ENCODE measurements around the gene SYNJ1. TPM values are rescaled to one million over a fixed set of nuclear protein-coding genes. Genes with fewer than 3 reads are reported as not detected.

The SYNJ1 gene
- total and polyA plus RNA-seq, 10 of the 15 experiments (the other 5 are each of a cell fraction or from before 2014, with no cell fraction given), result 1.2 to 7.0 (median 3.5) TPM

DNA sequence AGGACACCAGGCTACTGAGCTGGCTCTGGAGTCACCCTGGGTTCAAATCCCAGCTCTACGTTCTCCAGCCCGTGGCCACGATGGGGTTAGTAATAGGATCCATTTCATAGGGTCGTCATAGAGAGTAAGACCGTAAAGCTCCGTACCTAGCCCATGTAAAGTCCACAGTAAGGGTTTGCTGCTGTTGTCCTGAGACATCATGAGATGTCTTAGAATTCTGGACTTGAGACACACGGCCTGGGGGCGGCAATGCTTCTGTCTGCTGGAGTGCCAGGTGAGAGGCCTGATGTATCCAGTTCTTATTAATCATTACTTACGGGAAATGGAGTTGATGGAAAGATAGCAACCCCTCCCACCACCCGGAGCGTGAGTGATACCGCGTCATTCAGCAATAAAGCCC lies 146.1 kb downstream of the SYNJ1 start:
- TF ChIP-seq JUND (IDR thresholded peaks at IDR 0.05; ENCODE audit: low read depth, low read length) (no peak), RAD21 (IDR thresholded peaks at IDR 0.05; ENCODE audit: insufficient read depth, low read depth, low read length) (no peak), MTA2 (IDR thresholded peaks at IDR 0.05; ENCODE audit: low read depth) (no peak), KAT2A (conservative IDR thresholded peaks at IDR 0.05; ENCODE audit: control insufficient read depth, low read depth, low read length) (no peak), TCF7 (IDR thresholded peaks at IDR 0.05; ENCODE audit: borderline replicate concordance) (no peak), NBN (IDR thresholded peaks at IDR 0.05) (no peak), IKZF1 (conservative IDR thresholded peaks at IDR 0.05) (no peak), SRF (IDR thresholded peaks at IDR 0.05; ENCODE audit: low read depth in 2 of 2, low read length in 2 of 2) (no peak), CBFB (IDR thresholded peaks at IDR 0.05; ENCODE audit: low read depth) (no peak), NRF1 (conservative IDR thresholded peaks at IDR 0.05; ENCODE audit: low read depth, low read length) (no peak), SPI1 (IDR thresholded peaks at IDR 0.05; ENCODE audit: borderline replicate concordance, insufficient read depth, low read depth, low read length) (no peak), PAX8 (IDR thresholded peaks at IDR 0.05) (no peak), SIN3A (IDR thresholded peaks at IDR 0.05; ENCODE audit: low read depth, low read length) (no peak)
- TF ChIP-seq, protein P1, sequence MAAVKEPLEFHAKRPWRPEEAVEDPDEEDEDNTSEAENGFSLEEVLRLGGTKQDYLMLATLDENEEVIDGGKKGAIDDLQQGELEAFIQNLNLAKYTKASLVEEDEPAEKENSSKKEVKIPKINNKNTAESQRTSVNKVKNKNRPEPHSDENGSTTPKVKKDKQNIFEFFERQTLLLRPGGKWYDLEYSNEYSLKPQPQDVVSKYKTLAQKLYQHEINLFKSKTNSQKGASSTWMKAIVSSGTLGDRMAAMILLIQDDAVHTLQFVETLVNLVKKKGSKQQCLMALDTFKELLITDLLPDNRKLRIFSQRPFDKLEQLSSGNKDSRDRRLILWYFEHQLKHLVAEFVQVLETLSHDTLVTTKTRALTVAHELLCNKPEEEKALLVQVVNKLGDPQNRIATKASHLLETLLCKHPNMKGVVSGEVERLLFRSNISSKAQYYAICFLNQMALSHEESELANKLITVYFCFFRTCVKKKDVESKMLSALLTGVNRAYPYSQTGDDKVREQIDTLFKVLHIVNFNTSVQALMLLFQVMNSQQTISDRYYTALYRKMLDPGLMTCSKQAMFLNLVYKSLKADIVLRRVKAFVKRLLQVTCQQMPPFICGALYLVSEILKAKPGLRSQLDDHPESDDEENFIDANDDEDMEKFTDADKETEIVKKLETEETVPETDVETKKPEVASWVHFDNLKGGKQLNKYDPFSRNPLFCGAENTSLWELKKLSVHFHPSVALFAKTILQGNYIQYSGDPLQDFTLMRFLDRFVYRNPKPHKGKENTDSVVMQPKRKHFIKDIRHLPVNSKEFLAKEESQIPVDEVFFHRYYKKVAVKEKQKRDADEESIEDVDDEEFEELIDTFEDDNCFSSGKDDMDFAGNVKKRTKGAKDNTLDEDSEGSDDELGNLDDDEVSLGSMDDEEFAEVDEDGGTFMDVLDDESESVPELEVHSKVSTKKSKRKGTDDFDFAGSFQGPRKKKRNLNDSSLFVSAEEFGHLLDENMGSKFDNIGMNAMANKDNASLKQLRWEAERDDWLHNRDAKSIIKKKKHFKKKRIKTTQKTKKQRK (IDR thresholded peaks at IDR 0.05; ENCODE audit: low read depth, low read length), result no peak
- in situ Hi-C loops (cut with MboI) (no loop called here), intact Hi-C loops (cut with micrococcal nuclease; ENCODE audit: unreplicated experiment) (no loop called here)
- no peak for ATAC-seq
- Histone ChIP-seq H3K36me3 (ENCODE audit: control insufficient read depth in 2 of 2, insufficient read depth in 2 of 2, low read length in 1 of 2) (no peaks in the 10 kb centered on the region), H3K4me1 (ENCODE audit: control insufficient read depth, insufficient read depth, low read length) (no peaks in the 10 kb centered on the region), H3K4me3 (no peak overlapping the region), H3K79me2 (ENCODE audit: control insufficient read depth, insufficient read depth, low read length) (no peaks in the 10 kb centered on the region), H3K9ac (ENCODE audit: control insufficient read depth, insufficient read depth, low read length) (no peak overlapping the region), H3K9me3 (replicated peaks; ENCODE audit: control insufficient read depth, insufficient read depth, low read length) (no peaks in the 10 kb centered on the region), H2AFZ (ENCODE audit: control insufficient read depth, low read depth, low read length) (no peak overlapping the region), H3K4me2 (ENCODE audit: control insufficient read depth, insufficient read depth) (no peak overlapping the region), H4K20me1 (ENCODE audit: control insufficient read depth, insufficient read depth) (no peaks in the 10 kb centered on the region), H3K27ac (ENCODE audit: control insufficient read depth, insufficient read depth) (no peak overlapping the region), H3K27me3 (replicated peaks in 1 of 2; ENCODE audit: control insufficient read depth in 2 of 2, insufficient read depth in 2 of 2, low read length in 1 of 2) (peaks cover 0 to 2% of the 10 kb centered on the region in 2 experiments; a peak in 2 of 4 replicates)
- CTCF ChIA-PET, result interaction anchor here (1.1 kb wide), 1 partner anchor 11 kb away, joined by 3 read pairs; no protein-coding TSS in a partner anchor
- POLR2A ChIA-PET, result no interaction called here
- SMC1A ChIA-PET (ENCODE audit: uncharacterized antibody, unreplicated experiment), result no interaction called here
- RAD21 ChIA-PET (ENCODE audit: unreplicated experiment), result no interaction called here
- DNase-seq (ENCODE audit: low read depth, low spot score), result no peak
- BruUV-seq (replicated peaks), result no TSS peak
- WGBS (ENCODE audit: insufficient coverage, insufficient replicate concordance, low lambda C conversion rate, missing lambda C conversion rate), result 59% methylated on average over 13 of the region's 13 CpGs
- FAIRE-seq, result no peak
